KG1 (cell line): ENCODE data around the gene SDK2.
"Not testable (repeated sequence)": the region's sequence is repeated elsewhere in the genome, so short reads cannot be mapped to it uniquely, and the experiment has no call there.

Source experiments
- DNase-seq: peaks from one replicate; lab custom pipeline; 2025; lab: John Stamatoyannopoulos, UW

SDK2 gene

GRCh38 chr17:73480740-73481139, 163.5 kb downstream of the SDK2 start:
- DNase-seq, result no peak

- no peak for DNase-seq
These were observed 165.3 kb downstream of the SDK2 start for GRCh38 chr17:73478768-73479424.

- DNase-seq, result no peak
These were observed 165.9 kb downstream of the SDK2 start for GRCh38 chr17:73478334-73478733.

- DNase-seq, result no peak
These were observed 167.3 kb downstream of the SDK2 start for GRCh38 chr17:73476890-73477350.

GRCh38 chr17:73474370-73474988, 169.8 kb downstream of the SDK2 start:
- DNase-seq, result no peak

- DNase-seq, result not testable (repeated sequence)
These were observed 171.5 kb downstream of the SDK2 start for GRCh38 chr17:73472715-73473114.

GRCh38 chr17:73471924-73472323, 172.3 kb downstream of the SDK2 start:
- no peak for DNase-seq

GRCh38 chr17:73470316-73470826, 173.9 kb downstream of the SDK2 start:
- DNase-seq, result no peak

- DNase-seq, result no peak
These were observed 174.9 kb downstream of the SDK2 start for GRCh38 chr17:73469311-73469710.

GRCh38 chr17:73468221-73468620, 176.0 kb downstream of the SDK2 start:
- no peak for DNase-seq

GRCh38 chr17:73467651-73468050, 176.6 kb downstream of the SDK2 start:
- no peak for DNase-seq

GRCh38 chr17:73466704-73467433, 177.4 kb downstream of the SDK2 start:
- DNase-seq, result no peak

GRCh38 chr17:73465953-73466230, 178.4 kb downstream of the SDK2 start:
- no peak for DNase-seq

GRCh38 chr17:73465130-73465952, 178.9 kb downstream of the SDK2 start:
- DNase-seq, result no peak

- no peak for DNase-seq
These were observed 179.8 kb downstream of the SDK2 start for GRCh38 chr17:73464447-73464846.

GRCh38 chr17:73463821-73464220, 180.4 kb downstream of the SDK2 start:
- DNase-seq, result no peak

- no peak for DNase-seq
These were observed 181.4 kb downstream of the SDK2 start for GRCh38 chr17:73462823-73463222.

GRCh38 chr17:73459980-73460379, 184.3 kb downstream of the SDK2 start:
- DNase-seq, result no peak

- no peak for DNase-seq
These were observed 188.5 kb downstream of the SDK2 start for GRCh38 chr17:73455767-73456166.

GRCh38 chr17:73455050-73455687, 189.1 kb downstream of the SDK2 start:
- DNase-seq, result no peak

- not testable (repeated sequence) for DNase-seq
These were observed 190.8 kb downstream of the SDK2 start for GRCh38 chr17:73453494-73453893.

GRCh38 chr17:73453090-73453489, 191.2 kb downstream of the SDK2 start:
- no peak for DNase-seq
